NT2/D1 (cell line): ENCODE measurements around the gene ANO1.

ENCODE experiments used
- SUZ12 ChIP-seq: IDR thresholded peaks from 2 replicates; pipeline ENCODE4 v1.6.1; 2011; ENCODE audit not compliant: insufficient read length, insufficient read depth; ENCODE audit errors: extremely low read depth
- ZNF274 ChIP-seq: IDR thresholded peaks from 2 replicates; pipeline ENCODE4 v1.6.1; 2011; ENCODE audit warnings: mild to moderate bottlenecking, low read depth, low read length

- TF ChIP-seq ZNF274 (no peak), SUZ12 (no peak)
Observed at GRCh38 chr11:70127653-70128434, 49.7 kb downstream of the ANO1 start.
